GM06990 (cell line): Measurements from ENCODE around the gene PTPRT.

Source experiments
- DNase-seq: peaks from one replicate; pipeline ENCODE4 v3.0.0-alpha.2; 2011; ENCODE audit not compliant: insufficient read length; ENCODE audit errors: extremely low read depth
- H3K27me3 ChIP-seq: replicated peaks from 2 replicates; pipeline ENCODE4 v1.6.0; 2011; ENCODE audit warnings: low read length; ENCODE audit not compliant: control insufficient read depth, insufficient read depth
- H3K36me3 ChIP-seq: 2 replicates; pipeline ENCODE4 v1.5.1; 2011; ENCODE audit warnings: low read length; ENCODE audit not compliant: control insufficient read depth, insufficient read depth
- H3K4me3 ChIP-seq: replicated peaks from 2 replicates; pipeline ENCODE4 v1.5.1; 2011; ENCODE audit warnings: low read depth, mild to moderate bottlenecking, control low read depth, low read length
- CTCF ChIP-seq: IDR thresholded peaks from 2 replicates; pipeline ENCODE4 v1.5.1; 2011; ENCODE audit warnings: low read length, control low read depth, mild to moderate bottlenecking, inconsistent platforms; ENCODE audit not compliant: insufficient read depth, poor library complexity, severe bottlenecking

PTPRT gene

GRCh38 chr20:42894483-42894882, 295.2 kb downstream of the PTPRT start:
- no peak for DNase-seq
- H3K4me3 ChIP-seq: no peak overlapping the region
- no peak for TF ChIP-seq CTCF
- no peaks in the 10 kb centered on the region for H3K27me3 ChIP-seq
- H3K36me3 ChIP-seq: no peaks in the 10 kb centered on the region

DNA sequence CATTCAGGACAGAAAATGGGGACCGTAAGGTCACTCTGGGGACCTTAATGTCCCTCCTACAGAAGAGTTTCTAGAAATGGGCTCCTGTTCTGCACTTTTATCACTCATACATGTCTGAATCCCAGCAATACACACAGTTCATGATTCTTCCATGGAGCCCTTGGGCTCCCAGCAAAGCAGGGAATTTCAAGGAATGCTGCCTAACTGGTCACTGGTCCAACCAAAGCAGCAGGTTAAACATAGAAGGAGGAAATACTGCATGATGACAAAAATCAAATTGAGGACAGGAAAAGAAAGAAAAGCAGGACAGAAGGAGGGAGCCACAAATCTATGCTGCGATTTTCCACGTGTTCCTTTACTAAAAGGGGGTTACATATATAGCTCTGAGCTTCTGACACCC, 300.2 kb downstream of the PTPRT start:
- H3K4me3 ChIP-seq: no peak overlapping the region
- no peak for DNase-seq

GRCh38 chr20:42887281-42887680, 302.4 kb downstream of the PTPRT start:
- TF ChIP-seq CTCF: no peak
- no peak for DNase-seq
- Histone ChIP-seq H3K36me3 (no peaks in the 10 kb centered on the region), H3K27me3 (no peaks in the 10 kb centered on the region), H3K4me3 (no peak overlapping the region)

More for the DNA sequence above, 300.2 kb downstream of the PTPRT start:
- no peaks in the 10 kb centered on the region for H3K27me3 ChIP-seq
- no peak for TF ChIP-seq CTCF
- H3K36me3 ChIP-seq: no peaks in the 10 kb centered on the region

GRCh38 chr20:42886801-42887200, 302.9 kb downstream of the PTPRT start:
- Histone ChIP-seq H3K4me3 (no peak overlapping the region), H3K36me3 (no peaks in the 10 kb centered on the region), H3K27me3 (no peaks in the 10 kb centered on the region)
- no peak for TF ChIP-seq CTCF
- DNase-seq: no peak

DNA sequence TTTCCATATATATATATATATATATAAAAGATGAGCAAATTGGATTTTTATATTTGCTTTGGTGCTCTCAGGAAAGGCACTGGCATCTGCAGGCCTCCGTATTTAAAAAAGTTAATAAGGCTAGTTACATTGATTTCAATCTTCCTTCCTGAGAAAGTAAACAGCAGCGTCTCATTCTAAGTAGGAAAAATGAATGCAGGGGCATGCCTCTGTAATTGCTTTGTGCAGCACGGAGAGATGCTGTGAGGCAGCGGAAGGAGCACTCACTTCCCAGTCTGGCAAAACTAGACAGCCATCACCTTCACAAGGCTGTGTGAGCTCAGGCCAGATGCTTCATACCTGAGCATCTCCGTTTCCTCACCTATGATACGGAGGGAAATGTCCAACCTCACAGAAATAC, 303.7 kb downstream of the PTPRT start:
- H3K27me3 ChIP-seq: no peaks in the 10 kb centered on the region
- DNase-seq: no peak
- no peak for TF ChIP-seq CTCF
- no peak overlapping the region for H3K4me3 ChIP-seq
- no peaks in the 10 kb centered on the region for H3K36me3 ChIP-seq

DNA sequence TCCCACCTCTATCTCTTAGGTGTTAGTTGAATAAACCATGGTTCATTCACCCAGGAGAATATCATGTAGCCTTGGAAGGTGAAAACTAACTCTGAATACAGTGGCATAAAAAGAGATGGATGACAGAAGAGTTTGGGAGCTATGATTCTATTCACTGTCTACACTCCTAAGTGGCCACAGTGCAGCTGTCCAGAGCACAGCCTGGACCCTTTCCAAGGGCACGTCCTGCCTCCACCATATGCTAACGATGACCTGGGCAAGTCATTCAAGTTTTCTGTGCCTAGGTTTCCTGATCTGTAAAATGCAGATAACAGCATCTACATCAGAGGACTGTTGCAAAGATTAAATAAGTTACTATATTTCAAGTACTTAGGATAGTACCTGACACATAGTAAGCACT, 314.1 kb downstream of the PTPRT start:
- no peaks in the 10 kb centered on the region for H3K27me3 ChIP-seq
- H3K4me3 ChIP-seq: no peak overlapping the region
- DNase-seq: no peak
- H3K36me3 ChIP-seq: no peaks in the 10 kb centered on the region
- no peak for TF ChIP-seq CTCF
